GM12891 (cell line): ENCODE data around the gene RRAGC.

ENCODE experiments used
- PAX5 ChIP-seq: IDR thresholded peaks from 2 replicates; pipeline ENCODE4 v1.6.1; 2011; ENCODE audit warnings: low read length, moderate library complexity, mild to moderate bottlenecking; ENCODE audit not compliant: insufficient read depth, severe bottlenecking
- POLR2A ChIP-seq: IDR thresholded peaks from 2 replicates; pipeline ENCODE4 v1.6.1; 2011; ENCODE audit warnings: low read depth, low read length, control low read depth
- POLR2AphosphoS5 ChIP-seq: IDR thresholded peaks from 2 replicates; pipeline ENCODE4 v1.6.1; 2011; ENCODE audit warnings: low read depth, low read length, control low read depth
- TAF1 ChIP-seq: IDR thresholded peaks from 2 replicates; pipeline ENCODE4 v1.6.1; 2011; ENCODE audit warnings: low read depth, low read length, control low read depth

DNA sequence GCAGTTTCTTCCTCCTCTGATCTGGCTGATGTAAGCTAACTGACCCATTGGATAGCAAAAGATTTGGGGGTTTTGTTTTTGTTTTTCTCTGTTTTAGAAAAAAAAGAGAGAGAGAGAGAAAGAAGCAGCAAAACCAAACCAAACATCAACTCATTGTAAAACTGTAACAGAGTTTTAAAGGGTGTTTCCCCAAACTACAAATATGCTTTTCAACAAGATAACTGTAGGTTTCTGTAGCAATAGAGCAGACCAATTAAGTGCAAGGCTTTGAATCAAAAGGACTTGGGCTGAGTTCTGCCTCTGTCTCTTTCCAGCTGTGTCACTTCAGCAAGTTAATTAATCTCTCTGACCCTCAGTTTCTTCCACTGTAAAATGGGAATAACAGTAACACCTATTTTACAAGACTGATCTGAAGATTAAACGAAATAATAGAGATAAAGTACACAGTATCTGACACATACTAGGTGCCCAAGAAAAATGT is 44.5 kb downstream of the RRAGC start:
- no peak for TF ChIP-seq POLR2A
- no peak for TF ChIP-seq TAF1
- TF ChIP-seq PAX5: no peak
- TF ChIP-seq POLR2AphosphoS5: no peak
